Esophagus muscularis mucosa (tissue), 4 donors: ENCODE results near the gene SH3BP5. TPM values are rescaled to one million over a fixed set of nuclear protein-coding genes. Genes with fewer than 3 reads are reported as not detected.

Source experiments
- DNase-seq: peaks from one replicate; pipeline ENCODE4 v3.0.0-alpha.2; 2017; ENCODE audit errors: extremely low spot score
- H3K27ac ChIP-seq, 4 donors: fragments of 200-600 bp; sonication (generic); replicated peaks in 1 of 4; 1 replicate in 3 of 4; 2 replicates in 1 of 4; pipeline ENCODE4 v1.5.1; 2016 to 2019; ENCODE audit warnings: mild to moderate bottlenecking in 1 of 4
- H3K27me3 ChIP-seq, 4 donors: fragments of 200-600 bp; sonication (generic); one replicate each; pipeline versions ENCODE4 v1.5.1 to v1.6.0; 2016 to 2019
- H3K36me3 ChIP-seq, 4 donors: fragments of 200-600 bp; sonication (generic); one replicate each; pipeline ENCODE4 v1.5.1; 2016 to 2019
- H3K4me1 ChIP-seq, 4 donors: fragments of 200-600 bp; sonication (generic); one replicate each; pipeline ENCODE4 v1.5.1; 2016 to 2019
- H3K4me3 ChIP-seq, 4 donors: fragments of 200-600 bp; sonication (generic); 1 replicate in 2 of 4; 2 replicates in 2 of 4; pipeline ENCODE4 v1.5.1; 2016 to 2019; ENCODE audit warnings: mild to moderate bottlenecking in 4 of 4, moderate library complexity in 1 of 4
- H3K9me3 ChIP-seq, 4 donors: fragments of 200-600 bp; sonication (generic); 1 replicate in 3 of 4; 2 replicates in 1 of 4; pipeline ENCODE4 v1.5.1; 2016 to 2019
- EP300 ChIP-seq: sonication (generic); formaldehyde crosslinking; IDR thresholded peaks from one replicate; pipeline ENCODE4 v1.6.1; 2017; ENCODE audit warnings: antibody characterized with exemption
- POLR2A ChIP-seq: fragments of 450-650 bp; IDR thresholded peaks from one replicate; pipeline ENCODE4 v1.6.1; 2017; ENCODE audit warnings: antibody characterized with exemption, moderate library complexity, mild to moderate bottlenecking, low read depth
- POLR2AphosphoS5 ChIP-seq, 2 donors: sonication (generic); formaldehyde crosslinking; IDR thresholded peaks; one replicate each; pipeline ENCODE4 v1.6.1; 2017; ENCODE audit warnings: antibody characterized with exemption in 2 of 2
- WGBS: methylation state at CpG from one replicate; pipeline ENCODE4 v1.1.5; 2018; 5-methylcytosine and 5-hydroxymethylcytosine counted together
- intact Hi-C: fragments of 100-400 bp; cut with DNase I; formaldehyde crosslinking; loops from one replicate; pipeline ENCODE4 v1.15.1; 2023
- total RNA-seq, 4 donors: library from RNA; depleted of rRNA; stranded (reverse); fragments of >200 nt; gene quantifications; one replicate each; pipeline versions ENCODE4 v1.1.0 to v1.2.1, GENCODE V29; 2016
- TF ChIP-seq, protein P1 (sequence below), 3 experiments: fragments of 200-600 bp in 2 of 3; fragments of 450-650 bp in 1 of 3; sonication (generic) in 2 of 3; IDR thresholded peaks; one replicate each; pipeline ENCODE4 v1.5.1; 2017 to 2019; ENCODE audit warnings: antibody characterized with exemption in 3 of 3, mild to moderate bottlenecking in 2 of 3, moderate library complexity in 1 of 3

SH3BP5 gene
- total RNA-seq, 4 donors from 2014 or later, result 26.2 to 56.5 (median 38.2) TPM

DNA sequence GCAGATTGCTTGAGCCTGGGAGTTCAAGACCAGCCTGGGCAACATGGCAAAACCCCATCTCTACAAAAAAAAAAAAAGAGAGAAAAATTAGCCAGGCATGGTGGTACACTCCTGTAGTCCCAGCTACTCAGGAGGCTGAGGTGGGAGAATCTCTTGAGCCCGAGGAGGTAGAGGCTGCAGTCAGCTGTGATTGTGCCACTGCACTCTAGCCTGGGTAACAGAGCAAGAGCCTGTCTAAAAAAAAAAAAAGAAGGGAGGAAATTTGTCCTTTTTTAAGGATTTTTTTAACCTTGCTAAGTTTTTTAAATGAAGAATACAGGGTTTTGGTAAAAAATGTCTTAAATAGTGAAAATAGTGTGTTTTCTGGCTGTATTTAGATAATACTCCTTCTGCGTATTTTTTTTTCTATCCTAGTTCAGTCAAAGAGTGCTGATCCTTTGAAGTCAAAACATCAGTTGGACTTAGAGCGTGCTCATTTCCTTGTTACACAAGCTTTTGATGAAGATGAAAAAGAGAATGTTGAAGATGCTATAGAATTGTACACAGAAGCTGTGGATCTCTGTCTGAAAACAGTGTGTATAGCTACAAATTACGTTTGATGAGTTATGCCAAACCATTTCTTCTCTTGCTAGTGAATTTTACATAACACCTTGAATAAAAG, 115.2 kb downstream of the SH3BP5 start:
- Histone ChIP-seq H3K4me1 (peaks cover 5 to 24% (median 20%) of the 10 kb centered on the region in 4 donors), H3K27ac (no peak overlapping the region), H3K36me3 (peaks cover 64 to 83% (median 76%) of the 10 kb centered on the region in 4 donors), H3K9me3 (no peaks in the 10 kb centered on the region), H3K4me3 (no peak overlapping the region), H3K27me3 (no peaks in the 10 kb centered on the region)
- 87% methylated on average over 4 of the region's 4 CpGs for WGBS
- TF ChIP-seq EP300 (no peak), POLR2AphosphoS5 (IDR thresholded peaks at IDR 0.05) (no peak), POLR2A (no peak)
- TF ChIP-seq, protein P1, sequence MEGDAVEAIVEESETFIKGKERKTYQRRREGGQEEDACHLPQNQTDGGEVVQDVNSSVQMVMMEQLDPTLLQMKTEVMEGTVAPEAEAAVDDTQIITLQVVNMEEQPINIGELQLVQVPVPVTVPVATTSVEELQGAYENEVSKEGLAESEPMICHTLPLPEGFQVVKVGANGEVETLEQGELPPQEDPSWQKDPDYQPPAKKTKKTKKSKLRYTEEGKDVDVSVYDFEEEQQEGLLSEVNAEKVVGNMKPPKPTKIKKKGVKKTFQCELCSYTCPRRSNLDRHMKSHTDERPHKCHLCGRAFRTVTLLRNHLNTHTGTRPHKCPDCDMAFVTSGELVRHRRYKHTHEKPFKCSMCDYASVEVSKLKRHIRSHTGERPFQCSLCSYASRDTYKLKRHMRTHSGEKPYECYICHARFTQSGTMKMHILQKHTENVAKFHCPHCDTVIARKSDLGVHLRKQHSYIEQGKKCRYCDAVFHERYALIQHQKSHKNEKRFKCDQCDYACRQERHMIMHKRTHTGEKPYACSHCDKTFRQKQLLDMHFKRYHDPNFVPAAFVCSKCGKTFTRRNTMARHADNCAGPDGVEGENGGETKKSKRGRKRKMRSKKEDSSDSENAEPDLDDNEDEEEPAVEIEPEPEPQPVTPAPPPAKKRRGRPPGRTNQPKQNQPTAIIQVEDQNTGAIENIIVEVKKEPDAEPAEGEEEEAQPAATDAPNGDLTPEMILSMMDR (IDR thresholded peaks at IDR 0.05), result no peak
- no peak for DNase-seq
- intact Hi-C loops, result no loop called here

DNA sequence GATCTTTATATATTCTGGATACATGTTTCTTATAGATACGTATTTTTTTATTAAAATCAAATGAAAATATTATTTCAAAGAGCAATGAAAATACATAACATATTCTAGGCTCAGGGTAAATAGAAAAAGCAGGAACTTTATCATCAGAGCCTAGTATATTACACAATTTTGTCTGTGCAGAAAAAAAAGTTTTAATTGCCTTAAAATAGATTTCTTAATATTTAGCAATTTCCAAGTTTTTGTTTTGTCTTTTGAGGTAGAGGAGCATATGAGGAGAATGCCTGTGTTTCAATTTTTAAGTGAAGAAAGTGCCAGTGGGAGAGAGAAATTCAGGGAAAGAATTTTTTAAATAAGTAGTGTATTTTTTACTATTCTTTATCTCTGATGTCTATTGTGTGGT, 115.9 kb downstream of the SH3BP5 start:
- no peak overlapping the region for H3K4me3 ChIP-seq
- no peaks in the 10 kb centered on the region for H3K27me3 ChIP-seq
- H3K27ac ChIP-seq, result no peak overlapping the region
- DNase-seq, result no peak
- peaks cover 60 to 83% (median 74%) of the 10 kb centered on the region in 4 donors for H3K36me3 ChIP-seq
- intact Hi-C loops, result no loop called here
- peaks cover 5 to 26% (median 22%) of the 10 kb centered on the region in 4 donors for H3K4me1 ChIP-seq
- no peaks in the 10 kb centered on the region for H3K9me3 ChIP-seq
- TF ChIP-seq POLR2A, result no peak
- no peak for TF ChIP-seq EP300
- no peak for TF ChIP-seq POLR2AphosphoS5 (IDR thresholded peaks at IDR 0.05)
- TF ChIP-seq, protein P1 (IDR thresholded peaks at IDR 0.05), result no peak
- 93% methylated on average over 1 of the region's 1 CpG for WGBS

DNA sequence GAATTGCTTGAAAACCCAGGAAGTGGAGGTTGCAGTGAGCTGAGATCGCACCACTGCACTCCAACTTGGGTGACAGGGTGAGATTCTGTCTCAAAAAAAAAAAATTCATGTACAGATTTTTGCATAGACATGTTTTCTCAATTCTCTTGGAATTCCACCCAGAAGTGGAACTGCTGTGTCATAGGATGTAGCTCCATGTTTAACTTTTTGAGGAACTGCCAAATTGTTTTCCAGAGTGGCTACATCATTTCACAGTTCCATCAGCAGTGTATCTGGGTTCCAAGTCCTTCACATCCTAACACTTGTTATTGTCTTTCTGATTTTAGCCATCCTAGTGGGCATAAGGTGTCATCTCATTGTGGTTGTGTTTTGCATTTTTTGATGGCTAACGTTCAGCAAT, 116.4 kb downstream of the SH3BP5 start:
- no peak for TF ChIP-seq POLR2AphosphoS5 (IDR thresholded peaks at IDR 0.05)
- no peak for TF ChIP-seq POLR2A
- TF ChIP-seq, protein P1 (IDR thresholded peaks at IDR 0.05), result no peak
- TF ChIP-seq EP300, result no peak
- Histone ChIP-seq H3K4me3 (no peak overlapping the region), H3K36me3 (peaks cover 55 to 83% (median 70%) of the 10 kb centered on the region in 4 donors), H3K27me3 (no peaks in the 10 kb centered on the region), H3K4me1 (peaks cover 5 to 28% (median 27%) of the 10 kb centered on the region in 4 donors), H3K9me3 (no peaks in the 10 kb centered on the region), H3K27ac (no peak overlapping the region)
- WGBS, result 80% methylated on average over 2 of the region's 2 CpGs
- DNase-seq, result no peak
- intact Hi-C loops, result no loop called here

DNA sequence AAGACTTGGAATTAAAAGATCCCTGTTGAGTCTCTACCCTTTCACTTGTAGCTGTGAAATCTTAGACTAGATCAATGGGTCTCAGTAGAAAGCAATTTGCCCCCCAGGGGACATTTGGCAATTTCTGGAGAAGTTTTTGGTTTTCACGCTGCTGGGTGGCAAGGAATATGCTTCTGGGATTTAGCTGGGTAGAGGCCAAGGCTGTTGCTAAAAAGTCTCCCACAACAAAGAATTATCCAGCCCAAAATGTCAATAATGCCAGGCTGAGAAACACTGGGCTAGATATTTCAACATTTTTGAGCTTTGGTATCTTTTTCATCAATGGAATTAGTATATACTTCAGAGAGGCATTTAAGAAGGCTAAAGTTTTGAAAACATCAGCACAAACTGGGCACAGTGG, 117.6 kb downstream of the SH3BP5 start:
- Histone ChIP-seq H3K4me3 (no peak overlapping the region), H3K4me1 (peaks cover 9 to 40% (median 39%) of the 10 kb centered on the region in 4 donors), H3K9me3 (no peaks in the 10 kb centered on the region), H3K27me3 (no peaks in the 10 kb centered on the region), H3K27ac (no peak overlapping the region), H3K36me3 (peaks cover 44 to 76% (median 60%) of the 10 kb centered on the region in 4 donors)
- TF ChIP-seq EP300 (no peak), POLR2A (no peak), POLR2AphosphoS5 (IDR thresholded peaks at IDR 0.05) (no peak)
- TF ChIP-seq, protein P1 (IDR thresholded peaks at IDR 0.05), result no peak
- WGBS, result 86% methylated on average over 1 of the region's 1 CpG
- no peak for DNase-seq
- intact Hi-C loops, result no loop called here

DNA sequence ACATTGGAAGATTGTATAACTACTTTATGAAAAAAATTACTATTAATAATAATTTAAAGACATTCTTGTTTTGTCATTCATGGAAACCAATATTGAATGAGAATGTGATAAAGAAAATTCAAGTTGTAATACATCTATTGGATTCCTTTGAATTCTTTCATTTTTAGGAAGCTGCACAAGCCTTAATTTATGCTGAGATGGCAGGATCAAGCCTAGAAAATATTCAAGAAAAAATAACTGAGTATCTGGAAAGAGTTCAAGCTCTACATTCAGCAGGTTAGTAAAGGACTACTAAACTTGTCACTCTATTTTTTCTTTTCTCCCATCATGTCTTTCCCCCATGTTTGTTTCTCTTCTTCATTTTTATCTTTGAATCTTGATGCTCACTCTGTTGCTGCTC, 120.4 kb downstream of the SH3BP5 start:
- H3K36me3 ChIP-seq, result peaks cover 22 to 57% (median 43%) of the 10 kb centered on the region in 4 donors

More for the DNA sequence above, 120.4 kb downstream of the SH3BP5 start:
- H3K4me3 ChIP-seq, result no peak overlapping the region
- H3K9me3 ChIP-seq, result no peaks in the 10 kb centered on the region
- DNase-seq, result no peak
- H3K27me3 ChIP-seq, result no peaks in the 10 kb centered on the region
- TF ChIP-seq POLR2AphosphoS5 (IDR thresholded peaks at IDR 0.05), result no peak
- no peak for TF ChIP-seq EP300
- TF ChIP-seq, protein P1 (IDR thresholded peaks at IDR 0.05), result no peak
- no peak for TF ChIP-seq POLR2A
- peaks cover 24 to 55% (median 50%) of the 10 kb centered on the region in 4 donors for H3K4me1 ChIP-seq
- intact Hi-C loops, result no loop called here
- H3K27ac ChIP-seq, result no peak overlapping the region
